HepG2 (cell line): ENCODE measurements around the gene VSNL1. TPM values are rescaled to one million over a fixed set of nuclear protein-coding genes. Genes with fewer than 3 reads are reported as not detected.

ENCODE experiments used
- AFF4 ChIP-seq: sonication (generic); formaldehyde crosslinking; IDR thresholded peaks from 2 replicates; pipeline ENCODE4 v1.4.0; 2020; ENCODE audit warnings: missing genetic modification reagents
- BCL3 ChIP-seq: sonication (generic); formaldehyde crosslinking; IDR thresholded peaks from 2 replicates; pipeline ENCODE4 v1.5.1; 2020; ENCODE audit warnings: mild to moderate bottlenecking, missing genetic modification reagents, moderate library complexity
- GFI1 ChIP-seq: sonication (generic); formaldehyde crosslinking; IDR thresholded peaks from 2 replicates; pipeline ENCODE4 v1.5.0; 2020; ENCODE audit warnings: missing genetic modification reagents, mild to moderate bottlenecking, borderline replicate concordance
- MEIS1 ChIP-seq: sonication (generic); formaldehyde crosslinking; IDR thresholded peaks from 2 replicates; pipeline ENCODE4 v1.9.0; 2021; ENCODE audit warnings: mild to moderate bottlenecking, missing genetic modification reagents, moderate library complexity, borderline replicate concordance
- MTF2 ChIP-seq: sonication (generic); formaldehyde crosslinking; IDR thresholded peaks from 2 replicates; pipeline ENCODE4 v1.5.0; 2020; ENCODE audit warnings: missing genetic modification reagents, borderline replicate concordance
- NFAT5 ChIP-seq: sonication (generic); formaldehyde crosslinking; IDR thresholded peaks from 2 replicates; pipeline ENCODE4 v1.4.0; 2020; ENCODE audit warnings: missing genetic modification reagents
- PATZ1 ChIP-seq: sonication (generic); formaldehyde crosslinking; IDR thresholded peaks from 2 replicates; pipeline ENCODE4 v1.4.0; 2020; ENCODE audit warnings: missing genetic modification reagents
- ZBTB2 ChIP-seq: sonication (generic); formaldehyde crosslinking; IDR thresholded peaks from 2 replicates; pipeline ENCODE4 v1.8.0; 2022; ENCODE audit warnings: low read depth, missing genetic modification reagents
- ZBTB21 ChIP-seq: sonication (generic); formaldehyde crosslinking; IDR thresholded peaks from 2 replicates; pipeline ENCODE4 v1.4.0; 2020; ENCODE audit warnings: missing genetic modification reagents
- ZBTB26 ChIP-seq: IDR thresholded peaks from 2 replicates; pipeline ENCODE4 v1.6.1; 2016; ENCODE audit warnings: missing compliant biosample characterization, missing genetic modification reagents, borderline replicate concordance
- ZNF354B ChIP-seq: sonication (generic); formaldehyde crosslinking; IDR thresholded peaks from 2 replicates; pipeline ENCODE4 v1.8.0; 2022; ENCODE audit warnings: mild to moderate bottlenecking, missing genetic modification reagents
- ZNF629 ChIP-seq: sonication (generic); formaldehyde crosslinking; conservative IDR thresholded peaks from 2 replicates; pipeline ENCODE4 v1.5.0; 2020; ENCODE audit warnings: missing genetic modification reagents
- polyA plus RNA-seq, 8 experiments: library from polyadenylated mRNA; depleted of rRNA in 3 of 8; stranded (reverse) in 7 of 8; unstranded in 1 of 8; fragments of >200 nt; fragmentation: Illumina TruSeq in 4 of 8; extraction: Trizol in 4 of 8; gene quantifications; 2 replicates each; pipeline versions ENCODE4 v1.2.1 to v1.2.3, GENCODE V29; 2011 to 2016; ENCODE audit warnings: low read depth in 4 of 8, missing spikeins in 1 of 8, mixed read lengths in 1 of 8; ENCODE audit not compliant: insufficient read depth in 1 of 8
- total RNA-seq, 5 experiments: library from RNA; depleted of rRNA; stranded (reverse); fragments of >200 nt; fragmentation: Illumina TruSeq; extraction: Trizol; gene quantifications; 2 replicates each; pipeline ENCODE4 v1.2.3, GENCODE V29; 2016; ENCODE audit warnings: low read depth in 1 of 5

The VSNL1 gene
- total and polyA plus RNA-seq, 2 of the 13 experiments (the other 11 are each of a cell fraction or from before 2014, with no cell fraction given), result 63.2 to 95.9 TPM

GRCh38 chr2:17538844-17539554 lies 1.5 kb upstream of the VSNL1 start (continued):
- TF ChIP-seq ZNF354B (CRISPR knock-in tag), result 0 out of 2 replicates have a peak, but pooled peaks have one; percentile 3
- no peak for TF ChIP-seq GFI1 (CRISPR knock-in tag)
- TF ChIP-seq ZBTB21 (CRISPR knock-in tag), result no peak
- TF ChIP-seq AFF4 (CRISPR knock-in tag), result no peak; the same call in 1 of the 2 replicates
- TF ChIP-seq PATZ1 (CRISPR knock-in tag), result peak; percentile 95
- peak; percentile 73 for TF ChIP-seq ZNF629 (CRISPR knock-in tag)
- peak; percentile 77 for TF ChIP-seq BCL3 (CRISPR knock-in tag)
- peak; percentile 71 for TF ChIP-seq ZBTB26 (CRISPR knock-in tag)
- TF ChIP-seq ZBTB2 (CRISPR knock-in tag), result peak; percentile 95
- TF ChIP-seq MTF2, result 0 out of 2 replicates have a peak, but pooled peaks have one; percentile 51
- peak; percentile 90 for TF ChIP-seq NFAT5 (CRISPR knock-in tag)
- 0 out of 2 replicates have a peak, but pooled peaks have one; percentile 48 for TF ChIP-seq MEIS1 (CRISPR knock-in tag)
